Stimulated activated CD4-positive, alpha-beta T cell treated with anti-CD3 and anti-CD28 coated beads, Interleukin-15, amount 100 ng/mL, for 1 hour (primary cell): ENCODE data around the gene LSAMP.

ENCODE experiments used
- DNase-seq, 2 donors: peaks; one replicate each; pipeline ENCODE4 v3.0.0-alpha.2; 2020; ENCODE audit warnings: low read depth in 1 of 2, low spot score in 1 of 2

LSAMP gene

GRCh38 chr3:116432795-116433194 is 12.5 kb downstream of the LSAMP start:
- no peak for DNase-seq

GRCh38 chr3:116429479-116430269 is 15.6 kb downstream of the LSAMP start:
- DNase-seq: no peak

- no peak for DNase-seq
These were observed 19.3 kb downstream of the LSAMP start for GRCh38 chr3:116426036-116426435.

GRCh38 chr3:116425126-116425525 is 20.2 kb downstream of the LSAMP start:
- no peak for DNase-seq

GRCh38 chr3:116423945-116424344 is 21.3 kb downstream of the LSAMP start:
- no peak for DNase-seq

GRCh38 chr3:116423374-116423773 is 21.9 kb downstream of the LSAMP start:
- no peak for DNase-seq

- no peak for DNase-seq
These were observed 28.1 kb downstream of the LSAMP start for GRCh38 chr3:116417151-116417550.

- DNase-seq: no peak
These were observed 32.0 kb downstream of the LSAMP start for GRCh38 chr3:116413319-116413718.

- no peak for DNase-seq
These were observed 36.8 kb downstream of the LSAMP start for GRCh38 chr3:116408473-116408872.

- no peak for DNase-seq
These were observed 40.1 kb downstream of the LSAMP start for GRCh38 chr3:116405231-116405630.

GRCh38 chr3:116399701-116400226 is 45.5 kb downstream of the LSAMP start:
- DNase-seq: no peak

- DNase-seq: no peak
These were observed 50.9 kb downstream of the LSAMP start for GRCh38 chr3:116394365-116394764.

GRCh38 chr3:116393199-116393598 is 52.1 kb downstream of the LSAMP start:
- DNase-seq: no peak

GRCh38 chr3:116392291-116392690 is 53.0 kb downstream of the LSAMP start:
- no peak for DNase-seq

GRCh38 chr3:116391296-116392201 is 53.7 kb downstream of the LSAMP start:
- no peak for DNase-seq

- DNase-seq: no peak
These were observed 55.0 kb downstream of the LSAMP start for GRCh38 chr3:116390318-116390717.

- DNase-seq: no peak
These were observed 56.4 kb downstream of the LSAMP start for GRCh38 chr3:116388867-116389385.

- DNase-seq: no peak
These were observed 59.1 kb downstream of the LSAMP start for GRCh38 chr3:116386168-116386567.

- no peak for DNase-seq
These were observed 60.6 kb downstream of the LSAMP start for GRCh38 chr3:116384717-116385116.

GRCh38 chr3:116378077-116378476 is 67.2 kb downstream of the LSAMP start:
- no peak for DNase-seq

- DNase-seq: no peak
These were observed 70.4 kb downstream of the LSAMP start for GRCh38 chr3:116374901-116375300.
